GM21515 (cell line): ENCODE data around the gene SPRYD3.
A peak's percentile ranks its signal among the peaks of the same experiment; 100 is the strongest.

Source experiments
- ATAC-seq: cut with Tn5 transposase; IDR thresholded peaks from one replicate; pipeline ENCODE4 v1.9.1; 2021; ENCODE audit not compliant: unreplicated experiment

The SPRYD3 gene

DNA sequence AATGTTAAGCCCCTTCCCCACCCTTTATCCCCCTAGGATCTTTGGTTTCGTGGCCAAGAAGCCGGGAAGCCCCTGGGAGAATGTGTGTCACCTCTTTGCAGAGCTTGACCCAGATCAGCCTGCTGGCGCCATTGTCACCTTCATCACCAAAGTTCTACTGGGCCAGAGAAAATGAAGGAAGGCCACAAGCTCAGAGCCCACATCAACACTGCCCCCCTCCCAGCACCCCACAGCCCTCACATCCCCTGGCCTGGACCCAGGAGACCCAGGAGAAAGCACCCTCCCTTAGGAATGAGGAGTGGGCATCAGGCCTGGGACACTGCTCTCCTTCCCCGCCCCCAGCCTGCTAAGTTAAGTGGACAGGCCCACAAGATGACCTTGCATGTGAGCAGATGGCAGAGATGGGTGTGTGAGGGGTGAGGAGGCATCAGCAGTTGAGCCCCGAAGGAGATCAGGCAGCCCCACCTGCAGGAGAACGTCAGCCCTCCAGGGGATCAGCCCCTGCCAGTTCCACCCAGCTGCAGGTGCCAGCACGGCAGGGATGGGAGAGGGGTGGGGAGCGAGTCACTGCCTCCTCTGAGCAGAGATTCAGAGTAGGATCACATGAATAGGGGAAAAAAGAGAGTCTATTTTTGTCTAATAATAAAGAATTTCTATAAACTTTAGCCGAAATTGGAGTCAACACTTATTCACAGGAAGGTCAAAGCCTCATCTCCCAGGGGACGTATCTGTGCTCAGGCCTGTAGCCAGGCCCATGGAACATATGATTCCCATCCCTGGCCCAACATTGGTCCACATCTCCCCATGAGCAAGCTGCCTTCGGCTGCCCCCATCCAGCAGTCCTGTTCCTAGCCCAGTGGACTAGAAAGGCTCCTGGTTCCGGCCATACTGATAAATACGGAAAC is 15.2 kb downstream of the SPRYD3 start:
- no peak for ATAC-seq

GRCh38 chr12:53062977-53063707 is 16.0 kb downstream of the SPRYD3 start:
- no peak for ATAC-seq

DNA sequence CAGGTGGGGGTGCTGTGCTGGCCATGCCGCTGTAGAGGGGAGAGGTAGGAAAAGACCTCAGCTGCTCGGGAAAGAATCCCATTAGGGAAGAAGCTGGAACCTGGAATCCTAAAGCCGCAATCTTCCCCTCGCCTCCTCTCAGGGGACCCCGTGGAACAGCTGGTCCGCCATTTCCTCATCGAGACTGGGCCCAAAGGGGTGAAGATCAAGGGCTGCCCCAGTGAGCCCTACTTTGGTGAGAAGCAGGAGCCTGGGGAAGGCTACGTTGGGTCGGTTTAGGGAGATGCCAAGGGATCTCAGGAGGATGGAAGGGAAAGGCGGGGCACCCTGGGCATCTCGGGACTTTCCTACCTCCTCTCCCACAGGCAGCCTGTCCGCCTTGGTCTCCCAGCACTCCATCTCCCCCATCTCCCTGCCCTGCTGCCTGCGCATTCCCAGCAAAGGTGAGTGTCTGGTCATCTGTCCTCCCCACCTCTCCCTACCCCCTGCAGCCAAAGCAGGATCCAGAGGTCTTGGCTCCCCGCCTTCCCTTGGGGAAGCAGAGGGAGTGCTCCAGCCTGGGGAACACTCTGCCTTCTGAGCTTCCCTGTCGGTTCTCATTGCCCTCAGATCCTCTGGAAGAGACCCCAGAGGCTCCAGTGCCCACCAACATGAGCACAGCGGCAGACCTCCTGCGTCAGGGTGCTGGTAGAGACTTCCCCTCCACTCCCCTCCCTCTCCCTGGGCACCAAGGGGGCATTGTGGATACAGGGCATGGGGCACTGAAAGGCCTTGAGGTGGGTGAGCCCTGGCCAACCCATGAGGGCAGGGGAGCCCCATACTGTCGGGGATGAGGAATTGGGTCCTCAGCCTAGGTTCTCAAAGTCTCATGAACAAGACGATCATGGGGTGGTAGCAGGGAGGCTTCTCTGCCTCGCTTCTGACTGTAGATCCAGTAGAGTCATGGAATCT is 16.9 kb downstream of the SPRYD3 start:
- no peak for ATAC-seq

- no peak for ATAC-seq
Observed at GRCh38 chr12:53061404-53062010, 17.7 kb downstream of the SPRYD3 start.

- no peak for ATAC-seq
Observed at GRCh38 chr12:53060721-53061276, 18.4 kb downstream of the SPRYD3 start.

- no peak for ATAC-seq
Observed at GRCh38 chr12:53060064-53060720, 19.0 kb downstream of the SPRYD3 start.

DNA sequence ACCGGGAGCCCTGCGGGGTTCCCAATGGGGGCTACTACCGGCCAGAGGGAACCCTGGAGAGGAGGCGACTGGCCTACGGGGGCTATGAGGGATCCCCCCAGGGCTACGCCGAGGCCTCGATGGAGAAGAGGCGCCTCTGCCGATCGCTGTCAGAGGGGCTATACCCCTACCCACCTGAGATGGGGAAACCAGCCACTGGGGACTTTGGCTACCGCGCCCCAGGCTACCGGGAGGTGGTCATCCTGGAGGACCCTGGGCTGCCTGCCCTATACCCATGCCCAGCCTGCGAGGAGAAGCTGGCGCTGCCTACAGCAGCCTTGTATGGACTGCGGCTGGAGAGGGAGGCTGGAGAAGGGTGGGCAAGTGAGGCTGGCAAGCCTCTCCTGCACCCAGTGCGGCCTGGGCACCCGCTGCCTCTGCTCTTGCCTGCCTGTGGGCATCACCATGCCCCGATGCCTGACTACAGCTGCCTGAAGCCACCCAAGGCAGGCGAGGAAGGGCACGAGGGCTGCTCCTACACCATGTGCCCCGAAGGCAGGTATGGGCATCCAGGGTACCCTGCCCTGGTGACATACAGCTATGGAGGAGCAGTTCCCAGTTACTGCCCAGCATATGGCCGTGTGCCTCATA is 19.6 kb downstream of the SPRYD3 start:
- no peak for ATAC-seq

GRCh38 chr12:53058674-53059433 is 20.3 kb downstream of the SPRYD3 start:
- ATAC-seq: no peak

DNA sequence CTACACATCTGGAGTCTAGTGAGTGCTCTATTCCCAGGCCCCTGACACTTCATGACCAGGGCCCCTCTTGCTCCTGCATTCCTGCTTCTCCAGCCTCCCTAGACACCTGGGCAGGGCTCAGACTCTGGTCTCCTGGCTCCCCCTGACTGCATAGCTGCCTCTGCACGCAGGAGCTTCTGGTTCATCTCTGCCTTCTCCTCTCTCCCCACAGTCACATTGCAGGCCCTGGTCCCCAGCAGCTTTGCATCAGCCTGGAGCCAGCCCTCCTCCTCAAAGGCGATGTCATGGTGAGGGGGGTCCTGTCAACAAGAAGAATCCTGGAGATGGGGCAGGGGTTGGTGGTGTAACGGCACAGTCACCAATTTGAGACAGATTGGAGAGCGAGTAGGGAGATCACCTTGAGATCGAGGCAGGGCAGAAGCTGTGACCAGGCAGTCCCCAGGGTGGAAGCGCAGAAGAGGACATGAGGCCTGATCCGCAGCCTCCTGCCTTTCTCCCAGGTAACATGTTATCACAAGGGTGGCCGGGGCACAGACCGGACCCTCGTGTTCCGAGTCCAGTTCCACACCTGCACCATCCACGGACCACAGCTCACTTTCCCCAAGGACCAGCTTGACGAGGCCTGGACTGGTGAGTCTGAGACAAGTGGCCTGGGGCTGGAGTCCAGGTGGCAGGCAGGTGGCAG is 21.2 kb downstream of the SPRYD3 start:
- ATAC-seq: no peak

DNA sequence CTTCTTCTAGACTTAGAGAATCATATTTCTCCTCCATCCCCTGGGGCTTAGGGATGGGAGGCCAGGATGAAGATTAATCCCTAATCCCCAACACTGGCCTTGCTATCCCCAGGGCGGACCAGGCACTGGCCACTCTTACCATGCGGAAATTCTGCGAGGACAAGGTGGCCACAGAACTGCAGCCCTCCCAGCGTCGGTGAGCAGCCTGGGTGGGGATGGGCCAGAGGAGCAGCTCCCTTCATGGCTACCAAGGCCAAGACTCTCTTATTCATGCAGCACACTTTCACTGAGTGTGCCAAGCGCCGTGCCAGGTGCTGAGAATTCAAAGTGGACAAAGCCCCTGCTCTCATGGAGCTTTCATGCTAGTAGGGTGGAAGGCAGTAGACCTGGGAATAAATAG is 22.3 kb downstream of the SPRYD3 start:
- ATAC-seq: no peak

- ATAC-seq: no peak
Observed at GRCh38 chr12:53056296-53056695, 22.9 kb downstream of the SPRYD3 start.

- ATAC-seq: no peak
Observed at GRCh38 chr12:53055471-53056266, 23.5 kb downstream of the SPRYD3 start.

- ATAC-seq: peak; percentile 88
Observed at GRCh38 chr12:53054112-53054878, 24.9 kb downstream of the SPRYD3 start.

GRCh38 chr12:53053218-53054111 is 25.7 kb downstream of the SPRYD3 start:
- ATAC-seq: no peak

DNA sequence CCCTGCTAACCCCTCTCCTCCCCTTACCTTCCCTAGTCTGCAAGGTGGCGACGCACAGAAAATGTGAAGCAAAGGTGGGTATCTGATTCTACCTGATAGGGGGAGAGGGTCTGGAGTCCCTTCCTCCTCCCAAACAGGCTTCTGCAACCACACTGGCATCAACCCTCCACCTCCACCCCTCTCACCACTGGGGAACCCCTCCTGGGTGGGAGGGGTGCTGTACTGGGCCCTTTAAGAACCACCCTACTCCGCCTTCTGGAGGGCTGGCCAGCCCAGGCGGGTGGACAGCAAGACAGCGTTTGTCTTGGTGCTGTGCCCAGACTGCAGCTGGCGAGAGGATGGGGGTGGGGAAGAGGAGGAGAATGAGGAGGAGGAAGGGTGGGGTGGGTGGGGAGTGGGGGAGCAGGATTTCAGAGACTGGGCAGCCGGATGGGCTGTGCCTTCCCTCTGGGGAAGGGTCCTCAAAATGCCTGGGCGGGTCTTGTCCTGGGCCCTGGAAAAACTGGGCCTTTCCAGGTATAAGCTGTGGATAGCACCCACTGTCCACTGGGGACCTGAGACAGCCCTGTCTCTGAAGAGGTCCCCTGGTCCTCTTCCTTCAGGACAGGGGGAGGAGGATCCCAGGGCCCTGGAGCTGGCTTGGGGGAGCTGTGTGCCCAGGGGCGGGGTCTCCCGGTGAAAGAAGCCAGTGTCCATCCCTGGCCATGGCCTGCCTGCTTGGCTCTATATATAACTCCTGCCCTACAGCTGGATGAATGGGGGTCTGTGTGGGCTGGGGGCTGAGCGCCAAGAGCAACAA is 26.6 kb downstream of the SPRYD3 start:
- ATAC-seq: no peak
